ENCODE results near the gene TNFRSF1B.
"Not testable (repeated sequence)": the region's sequence is repeated elsewhere in the genome, so short reads cannot be mapped to it uniquely, and the experiment has no call there.

The TNFRSF1B gene

GRCh38 chr1:12224092-12224491 lies 57.3 kb downstream of the TNFRSF1B start:
- not testable (repeated sequence) for DNase-seq

GRCh38 chr1:12228979-12229378 lies 62.2 kb downstream of the TNFRSF1B start:
- no peak for DNase-seq

GRCh38 chr1:12229386-12229834 lies 62.6 kb downstream of the TNFRSF1B start:
- no peak for DNase-seq

- peak; percentile 90 to 97 (median 95) for DNase-seq
These were observed 63.2 kb downstream of the TNFRSF1B start, which contains the start of gene VPS13D for GRCh38 chr1:12229835-12230548. Gene VPS13D (plus strand): TSS chr1:12230030. CDS start chr1:12234267, 4,237 bp downstream.

GRCh38 chr1:12230549-12231275 lies 63.9 kb downstream of the TNFRSF1B start:
- peak; percentile 43 to 78 (median 57) for DNase-seq

GRCh38 chr1:12231276-12231595 lies 64.4 kb downstream of the TNFRSF1B start:
- no peak for DNase-seq

GRCh38 chr1:12232221-12232620 lies 65.4 kb downstream of the TNFRSF1B start:
- no peak for DNase-seq

GRCh38 chr1:12244078-12244477 lies 77.3 kb downstream of the TNFRSF1B start:
- peak; percentile 52 to 65 (median 61) for DNase-seq

GRCh38 chr1:12244585-12244984 lies 77.8 kb downstream of the TNFRSF1B start:
- no peak for DNase-seq

- DNase-seq: no peak
These were observed 78.3 kb downstream of the TNFRSF1B start for GRCh38 chr1:12245116-12245515.

- DNase-seq: no peak
These were observed 78.9 kb downstream of the TNFRSF1B start for GRCh38 chr1:12245733-12246132.

GRCh38 chr1:12246584-12246983 lies 79.8 kb downstream of the TNFRSF1B start:
- DNase-seq: no peak

GRCh38 chr1:12249181-12249580 lies 82.4 kb downstream of the TNFRSF1B start:
- DNase-seq: no peak

GRCh38 chr1:12249748-12250147 lies 83.0 kb downstream of the TNFRSF1B start:
- no peak for DNase-seq

GRCh38 chr1:12251442-12251841 lies 84.7 kb downstream of the TNFRSF1B start:
- DNase-seq: no peak

GRCh38 chr1:12255913-12256312 lies 89.1 kb downstream of the TNFRSF1B start:
- DNase-seq: no peak

- no peak for DNase-seq
These were observed 91.5 kb downstream of the TNFRSF1B start for GRCh38 chr1:12258272-12258671.

All from suppressor macrophage treated with lipopolysaccharide for 1 hour (primary cell).